SU-DHL-6 (cell line): Measurements from ENCODE around the gene ENO3.

Experiments
- EZH2phosphoT487 ChIP-seq: fragments of 200-600 bp; sonication (generic), shearing (Covaris generic); conservative IDR thresholded peaks from 2 replicates; pipeline ENCODE4 v1.6.1; 2018; ENCODE audit warnings: mild to moderate bottlenecking, antibody characterized with exemption, low read length, moderate library complexity, mixed read lengths
- TF ChIP-seq, protein P1 (sequence below): fragments of 200-600 bp; sonication (generic); IDR thresholded peaks from one replicate; pipeline ENCODE4 v1.5.1; 2017; ENCODE audit warnings: antibody characterized with exemption, mild to moderate bottlenecking, low read length, moderate library complexity; ENCODE audit not compliant: insufficient read depth, poor library complexity, severe bottlenecking

- TF ChIP-seq, protein P1, sequence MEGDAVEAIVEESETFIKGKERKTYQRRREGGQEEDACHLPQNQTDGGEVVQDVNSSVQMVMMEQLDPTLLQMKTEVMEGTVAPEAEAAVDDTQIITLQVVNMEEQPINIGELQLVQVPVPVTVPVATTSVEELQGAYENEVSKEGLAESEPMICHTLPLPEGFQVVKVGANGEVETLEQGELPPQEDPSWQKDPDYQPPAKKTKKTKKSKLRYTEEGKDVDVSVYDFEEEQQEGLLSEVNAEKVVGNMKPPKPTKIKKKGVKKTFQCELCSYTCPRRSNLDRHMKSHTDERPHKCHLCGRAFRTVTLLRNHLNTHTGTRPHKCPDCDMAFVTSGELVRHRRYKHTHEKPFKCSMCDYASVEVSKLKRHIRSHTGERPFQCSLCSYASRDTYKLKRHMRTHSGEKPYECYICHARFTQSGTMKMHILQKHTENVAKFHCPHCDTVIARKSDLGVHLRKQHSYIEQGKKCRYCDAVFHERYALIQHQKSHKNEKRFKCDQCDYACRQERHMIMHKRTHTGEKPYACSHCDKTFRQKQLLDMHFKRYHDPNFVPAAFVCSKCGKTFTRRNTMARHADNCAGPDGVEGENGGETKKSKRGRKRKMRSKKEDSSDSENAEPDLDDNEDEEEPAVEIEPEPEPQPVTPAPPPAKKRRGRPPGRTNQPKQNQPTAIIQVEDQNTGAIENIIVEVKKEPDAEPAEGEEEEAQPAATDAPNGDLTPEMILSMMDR = no peak
- TF ChIP-seq EZH2phosphoT487 = no peak
Measured at GRCh38 chr17:4913994-4914393, 36.9 kb upstream of the ENO3 start.
